Skeletal muscle tissue (tissue), 4 donors: ENCODE results near the gene CCNI2. TPM values are rescaled to one million over a fixed set of nuclear protein-coding genes. Genes with fewer than 3 reads are reported as not detected.

Experiments used
- H3K27ac ChIP-seq: one replicate; pipeline ENCODE4 v1.7.0; 2013; ENCODE audit warnings: mild to moderate bottlenecking, low read depth, low read length, inconsistent platforms
- H3K27me3 ChIP-seq, 3 donors: one replicate each; pipeline ENCODE4 v1.7.0; 2013; ENCODE audit warnings: low read length in 3 of 3; ENCODE audit not compliant: control insufficient read depth in 3 of 3, insufficient read depth in 3 of 3
- H3K36me3 ChIP-seq, 3 donors: one replicate each; pipeline ENCODE4 v1.7.0; 2013; ENCODE audit warnings: low read length in 3 of 3; ENCODE audit not compliant: control insufficient read depth in 3 of 3, insufficient read depth in 3 of 3
- H3K4me1 ChIP-seq, 3 donors: one replicate each; pipeline ENCODE4 v1.7.0; 2013; ENCODE audit warnings: low read length in 3 of 3, mild to moderate bottlenecking in 3 of 3; ENCODE audit not compliant: control insufficient read depth in 3 of 3, insufficient read depth in 3 of 3
- H3K4me3 ChIP-seq, 3 donors: one replicate each; pipeline ENCODE4 v1.7.0; 2013; ENCODE audit warnings: low read length in 3 of 3
- H3K9ac ChIP-seq, 3 donors: one replicate each; pipeline ENCODE4 v1.7.0; 2013; ENCODE audit warnings: low read length in 3 of 3, mild to moderate bottlenecking in 3 of 3, moderate library complexity in 2 of 3, low read depth in 1 of 3
- H3K9me3 ChIP-seq, 3 donors: one replicate each; pipeline ENCODE4 v1.7.0; 2013; ENCODE audit warnings: low read length in 3 of 3; ENCODE audit not compliant: control insufficient read depth in 3 of 3
- total RNA-seq: library from RNA; depleted of rRNA; stranded (reverse); fragments of >200 nt; gene quantifications from one replicate; pipeline ENCODE4 v1.2.3, GENCODE V29; 2014
- donor health status: Osteomylitis.

The CCNI2 gene
- total RNA-seq, 1 donor from 2014 or later, result not detected

GRCh38 chr5:132778856-132779255 is 31.6 kb downstream of the CCNI2 start:
- H3K9me3 ChIP-seq, result no peaks in the 10 kb centered on the region
- no peak overlapping the region for H3K9ac ChIP-seq

GRCh38 chr5:132779961-132780360 is 32.7 kb downstream of the CCNI2 start:
- no peak overlapping the region for H3K4me3 ChIP-seq
- peaks cover 0 to 9% (median 8%) of the 10 kb centered on the region in 3 donors for H3K27me3 ChIP-seq
- peaks cover 15 to 27% (median 16%) of the 10 kb centered on the region in 3 donors for H3K4me1 ChIP-seq
- H3K9me3 ChIP-seq, result no peaks in the 10 kb centered on the region
- H3K9ac ChIP-seq, result no peak overlapping the region
- H3K27ac ChIP-seq, result no peak overlapping the region
- no peaks in the 10 kb centered on the region for H3K36me3 ChIP-seq

More at GRCh38 chr5:132778856-132779255, 31.6 kb downstream of the CCNI2 start:
- Histone ChIP-seq H3K4me3 (no peak overlapping the region), H3K4me1 (peaks cover 23 to 37% (median 26%) of the 10 kb centered on the region in 3 donors), H3K36me3 (no peaks in the 10 kb centered on the region), H3K27ac (no peak overlapping the region), H3K27me3 (peaks cover 0 to 9% (median 8%) of the 10 kb centered on the region in 3 donors)

GRCh38 chr5:132780577-132780976 is 33.4 kb downstream of the CCNI2 start:
- H3K36me3 ChIP-seq, result no peaks in the 10 kb centered on the region
- no peak overlapping the region for H3K27ac ChIP-seq
- peaks cover 10 to 21% (median 12%) of the 10 kb centered on the region in 3 donors for H3K4me1 ChIP-seq
- no peak overlapping the region for H3K9ac ChIP-seq
- no peak overlapping the region for H3K4me3 ChIP-seq
- H3K27me3 ChIP-seq, result peaks cover 0 to 13% (median 8%) of the 10 kb centered on the region in 3 donors
- no peaks in the 10 kb centered on the region for H3K9me3 ChIP-seq

GRCh38 chr5:132781029-132781428 is 33.8 kb downstream of the CCNI2 start:
- H3K36me3 ChIP-seq, result no peaks in the 10 kb centered on the region
- no peak overlapping the region for H3K27ac ChIP-seq
- peaks cover 9 to 18% (median 11%) of the 10 kb centered on the region in 3 donors for H3K4me1 ChIP-seq
- H3K4me3 ChIP-seq, result no peak overlapping the region
- peaks cover 0 to 13% (median 8%) of the 10 kb centered on the region in 3 donors for H3K27me3 ChIP-seq
- no peak overlapping the region for H3K9ac ChIP-seq
- no peaks in the 10 kb centered on the region for H3K9me3 ChIP-seq

GRCh38 chr5:132782101-132782500 is 34.9 kb downstream of the CCNI2 start:
- H3K9ac ChIP-seq, result no peak overlapping the region

GRCh38 chr5:132785365-132785764 is 38.1 kb downstream of the CCNI2 start:
- no peaks in the 10 kb centered on the region for H3K9me3 ChIP-seq
- H3K36me3 ChIP-seq, result no peaks in the 10 kb centered on the region
- H3K4me1 ChIP-seq, result no peaks in the 10 kb centered on the region
- peak overlapping the region in 1 of 3 donors; percentile 45 for H3K9ac ChIP-seq
- peaks cover 0 to 10% (median 3%) of the 10 kb centered on the region in 3 donors for H3K27me3 ChIP-seq
- no peak overlapping the region for H3K27ac ChIP-seq
- H3K4me3 ChIP-seq, result no peak overlapping the region

More at GRCh38 chr5:132782101-132782500, 34.9 kb downstream of the CCNI2 start:
- Histone ChIP-seq H3K9me3 (no peaks in the 10 kb centered on the region), H3K4me1 (peaks cover 6 to 11% (median 9%) of the 10 kb centered on the region in 3 donors), H3K27ac (no peak overlapping the region), H3K27me3 (peaks cover 0 to 13% (median 8%) of the 10 kb centered on the region in 3 donors), H3K36me3 (no peaks in the 10 kb centered on the region), H3K4me3 (no peak overlapping the region)

GRCh38 chr5:132785864-132786263 is 38.6 kb downstream of the CCNI2 start:
- no peaks in the 10 kb centered on the region for H3K4me1 ChIP-seq
- H3K36me3 ChIP-seq, result no peaks in the 10 kb centered on the region
- H3K4me3 ChIP-seq, result no peak overlapping the region
- H3K9ac ChIP-seq, result no peak overlapping the region
- H3K9me3 ChIP-seq, result no peaks in the 10 kb centered on the region
- H3K27me3 ChIP-seq, result peaks cover 0 to 10% (median 3%) of the 10 kb centered on the region in 3 donors
- no peak overlapping the region for H3K27ac ChIP-seq

GRCh38 chr5:132787076-132787475 is 39.9 kb downstream of the CCNI2 start:
- Histone ChIP-seq H3K27ac (no peak overlapping the region), H3K4me3 (no peak overlapping the region)

GRCh38 chr5:132788508-132788907 is 41.3 kb downstream of the CCNI2 start:
- H3K4me1 ChIP-seq, result no peaks in the 10 kb centered on the region
- H3K36me3 ChIP-seq, result no peaks in the 10 kb centered on the region
- no peak overlapping the region for H3K27ac ChIP-seq
- no peak overlapping the region for H3K9ac ChIP-seq
- no peaks in the 10 kb centered on the region for H3K9me3 ChIP-seq
- H3K27me3 ChIP-seq, result peaks cover 0 to 7% (median 0%) of the 10 kb centered on the region in 3 donors
- H3K4me3 ChIP-seq, result no peak overlapping the region

More at GRCh38 chr5:132787076-132787475, 39.9 kb downstream of the CCNI2 start:
- Histone ChIP-seq H3K9me3 (no peaks in the 10 kb centered on the region), H3K4me1 (no peaks in the 10 kb centered on the region), H3K36me3 (no peaks in the 10 kb centered on the region), H3K27me3 (peaks cover 0 to 10% (median 0%) of the 10 kb centered on the region in 3 donors), H3K9ac (no peak overlapping the region)

GRCh38 chr5:132788990-132789886 is 42.0 kb downstream of the CCNI2 start:
- Histone ChIP-seq H3K36me3 (no peaks in the 10 kb centered on the region), H3K9me3 (no peaks in the 10 kb centered on the region), H3K9ac (no peak overlapping the region)

More at GRCh38 chr5:132788990-132789886, 42.0 kb downstream of the CCNI2 start:
- peaks cover 0 to 7% (median 0%) of the 10 kb centered on the region in 3 donors for H3K27me3 ChIP-seq
- no peak overlapping the region for H3K4me3 ChIP-seq
- H3K27ac ChIP-seq, result no peak overlapping the region
- no peaks in the 10 kb centered on the region for H3K4me1 ChIP-seq
